Nephron progenitor cell (in vitro differentiated cells): ENCODE measurements around the gene GLRA2.
A peak's percentile ranks its signal among the peaks of the same experiment; 100 is the strongest.

Source experiments
- DNase-seq: peaks from one replicate; pipeline ENCODE4 v3.0.0; 2021
- H3K27ac Mint-ChIP-seq: 2 replicates; pipeline ENCODE4 v1.8.0; 2021; ENCODE audit warnings: mild to moderate bottlenecking, moderate library complexity, mixed read lengths
- H3K27me3 Mint-ChIP-seq: 2 replicates; pipeline ENCODE4 v1.8.0; 2021; ENCODE audit warnings: mild to moderate bottlenecking, low read depth, mixed read lengths; ENCODE audit not compliant: poor library complexity
- H3K36me3 Mint-ChIP-seq: 2 replicates; pipeline ENCODE4 v1.8.0; 2021; ENCODE audit warnings: low read depth, mixed read lengths
- H3K4me1 Mint-ChIP-seq: 2 replicates; pipeline ENCODE4 v1.8.0; 2021; ENCODE audit warnings: mixed read lengths
- H3K4me3 Mint-ChIP-seq: 2 replicates; pipeline ENCODE4 v1.8.0; 2021; ENCODE audit warnings: mild to moderate bottlenecking, moderate library complexity, mixed read lengths
- H3K9me3 Mint-ChIP-seq: 2 replicates; pipeline ENCODE4 v1.8.0; 2021; ENCODE audit warnings: mild to moderate bottlenecking, moderate library complexity, mixed read lengths
- CTCF ChIP-seq: fragments of 200-600 bp; sonication (generic); IDR thresholded peaks from 2 replicates; pipeline ENCODE4 v1.5.0; 2021; ENCODE audit warnings: antibody characterized with exemption

The GLRA2 gene

GRCh38 chrX:14630733-14631132 lies 101.4 kb downstream of the GLRA2 start:
- H3K27me3 Mint-ChIP-seq: no peaks in the 10 kb centered on the region
- no peaks in the 10 kb centered on the region for H3K36me3 Mint-ChIP-seq
- H3K9me3 Mint-ChIP-seq: peaks cover 13% of the 10 kb centered on the region
- H3K27ac Mint-ChIP-seq: no peak overlapping the region
- H3K4me1 Mint-ChIP-seq: no peaks in the 10 kb centered on the region
- no peak overlapping the region for H3K4me3 Mint-ChIP-seq
- DNase-seq: peak; percentile 1
- no peak for TF ChIP-seq CTCF

- DNase-seq: no peak
- Mint-ChIP-seq H3K4me3 (no peak overlapping the region), H3K27ac (no peak overlapping the region), H3K9me3 (peaks cover 4% of the 10 kb centered on the region), H3K4me1 (no peaks in the 10 kb centered on the region), H3K27me3 (no peaks in the 10 kb centered on the region), H3K36me3 (no peaks in the 10 kb centered on the region)
- TF ChIP-seq CTCF: no peak
Observed at GRCh38 chrX:14641681-14642655, 112.6 kb downstream of the GLRA2 start.

GRCh38 chrX:14660970-14661369 lies 131.6 kb downstream of the GLRA2 start:
- H3K36me3 Mint-ChIP-seq: no peaks in the 10 kb centered on the region
- no peak overlapping the region for H3K4me3 Mint-ChIP-seq
- peaks cover 7% of the 10 kb centered on the region for H3K9me3 Mint-ChIP-seq
- no peak overlapping the region for H3K27ac Mint-ChIP-seq
- DNase-seq: no peak
- no peaks in the 10 kb centered on the region for H3K27me3 Mint-ChIP-seq
- no peaks in the 10 kb centered on the region for H3K4me1 Mint-ChIP-seq
- TF ChIP-seq CTCF: no peak

- no peaks in the 10 kb centered on the region for H3K4me1 Mint-ChIP-seq
- H3K36me3 Mint-ChIP-seq: no peaks in the 10 kb centered on the region
- no peak overlapping the region for H3K27ac Mint-ChIP-seq
- peaks cover 41% of the 10 kb centered on the region for H3K9me3 Mint-ChIP-seq
- H3K4me3 Mint-ChIP-seq: no peak overlapping the region
- H3K27me3 Mint-ChIP-seq: no peaks in the 10 kb centered on the region
- DNase-seq: no peak
- no peak for TF ChIP-seq CTCF
Observed at GRCh38 chrX:14670819-14671218, 141.5 kb downstream of the GLRA2 start.

GRCh38 chrX:14672611-14673172 lies 143.4 kb downstream of the GLRA2 start:
- no peak overlapping the region for H3K4me3 Mint-ChIP-seq
- H3K27ac Mint-ChIP-seq: no peak overlapping the region
- no peaks in the 10 kb centered on the region for H3K36me3 Mint-ChIP-seq
- no peaks in the 10 kb centered on the region for H3K27me3 Mint-ChIP-seq
- H3K4me1 Mint-ChIP-seq: no peaks in the 10 kb centered on the region
- TF ChIP-seq CTCF: no peak
- H3K9me3 Mint-ChIP-seq: peaks cover 40% of the 10 kb centered on the region
- DNase-seq: no peak
